ENCODE results near the gene SARNP. TPM values are rescaled to one million over a fixed set of nuclear protein-coding genes. Genes with fewer than 3 reads are reported as not detected.

SARNP gene
- total RNA-seq, 1 donor: 53.6 TPM

- Histone ChIP-seq H3K4me3 (ENCODE audit: insufficient read depth, low read length) (no peak overlapping the region), H3K36me3 (ENCODE audit: insufficient read depth, low read length) (peaks cover 16% of the 10 kb centered on the region), H3K4me1 (ENCODE audit: insufficient read depth, low read length) (peaks cover 23% of the 10 kb centered on the region), H3K4me2 (ENCODE audit: insufficient read depth, low read length) (no peak overlapping the region), H2AFZ (ENCODE audit: low read length) (no peak overlapping the region), H3K27me3 (ENCODE audit: insufficient read depth, low read length) (no peaks in the 10 kb centered on the region), H3K79me2 (ENCODE audit: insufficient read depth, low read length) (peaks cover 39% of the 10 kb centered on the region), H4K20me1 (ENCODE audit: insufficient read depth, low read length) (no peaks in the 10 kb centered on the region), H3K9me3 (ENCODE audit: low read depth, low read length) (no peaks in the 10 kb centered on the region), H3K27ac (ENCODE audit: low read depth, low read length) (no peak overlapping the region)
- peak; percentile 62 for DNase-seq (ENCODE audit: insufficient read length, low spot score, missing footprints)
- TF ChIP-seq, protein P1, sequence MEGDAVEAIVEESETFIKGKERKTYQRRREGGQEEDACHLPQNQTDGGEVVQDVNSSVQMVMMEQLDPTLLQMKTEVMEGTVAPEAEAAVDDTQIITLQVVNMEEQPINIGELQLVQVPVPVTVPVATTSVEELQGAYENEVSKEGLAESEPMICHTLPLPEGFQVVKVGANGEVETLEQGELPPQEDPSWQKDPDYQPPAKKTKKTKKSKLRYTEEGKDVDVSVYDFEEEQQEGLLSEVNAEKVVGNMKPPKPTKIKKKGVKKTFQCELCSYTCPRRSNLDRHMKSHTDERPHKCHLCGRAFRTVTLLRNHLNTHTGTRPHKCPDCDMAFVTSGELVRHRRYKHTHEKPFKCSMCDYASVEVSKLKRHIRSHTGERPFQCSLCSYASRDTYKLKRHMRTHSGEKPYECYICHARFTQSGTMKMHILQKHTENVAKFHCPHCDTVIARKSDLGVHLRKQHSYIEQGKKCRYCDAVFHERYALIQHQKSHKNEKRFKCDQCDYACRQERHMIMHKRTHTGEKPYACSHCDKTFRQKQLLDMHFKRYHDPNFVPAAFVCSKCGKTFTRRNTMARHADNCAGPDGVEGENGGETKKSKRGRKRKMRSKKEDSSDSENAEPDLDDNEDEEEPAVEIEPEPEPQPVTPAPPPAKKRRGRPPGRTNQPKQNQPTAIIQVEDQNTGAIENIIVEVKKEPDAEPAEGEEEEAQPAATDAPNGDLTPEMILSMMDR (IDR thresholded peaks at IDR 0.05; ENCODE audit: extremely low read depth, low read depth, low read length): no peak
Measured at GRCh38 chr12:55827806-55828205, 10.3 kb upstream of the SARNP start.

GRCh38 chr12:55824726-55825125 is 7.2 kb upstream of the SARNP start:
- H3K4me2 ChIP-seq (ENCODE audit: insufficient read depth, low read length): no peak overlapping the region
- H3K4me1 ChIP-seq (ENCODE audit: insufficient read depth, low read length): peaks cover 12% of the 10 kb centered on the region
- no peaks in the 10 kb centered on the region for H4K20me1 ChIP-seq (ENCODE audit: insufficient read depth, low read length)
- no peak overlapping the region for H3K4me3 ChIP-seq (ENCODE audit: insufficient read depth, low read length)
- no peaks in the 10 kb centered on the region for H3K27me3 ChIP-seq (ENCODE audit: insufficient read depth, low read length)
- no peak for DNase-seq (ENCODE audit: insufficient read length, low spot score, missing footprints)
- TF ChIP-seq, protein P1 (IDR thresholded peaks at IDR 0.05; ENCODE audit: extremely low read depth, low read depth, low read length): no peak
- no peak overlapping the region for H2AFZ ChIP-seq (ENCODE audit: low read length)
- H3K9me3 ChIP-seq (ENCODE audit: low read depth, low read length): no peaks in the 10 kb centered on the region
- H3K79me2 ChIP-seq (ENCODE audit: insufficient read depth, low read length): peaks cover 36% of the 10 kb centered on the region
- no peak overlapping the region for H3K27ac ChIP-seq (ENCODE audit: low read depth, low read length)
- H3K36me3 ChIP-seq (ENCODE audit: insufficient read depth, low read length): peaks cover 47% of the 10 kb centered on the region

DNA sequence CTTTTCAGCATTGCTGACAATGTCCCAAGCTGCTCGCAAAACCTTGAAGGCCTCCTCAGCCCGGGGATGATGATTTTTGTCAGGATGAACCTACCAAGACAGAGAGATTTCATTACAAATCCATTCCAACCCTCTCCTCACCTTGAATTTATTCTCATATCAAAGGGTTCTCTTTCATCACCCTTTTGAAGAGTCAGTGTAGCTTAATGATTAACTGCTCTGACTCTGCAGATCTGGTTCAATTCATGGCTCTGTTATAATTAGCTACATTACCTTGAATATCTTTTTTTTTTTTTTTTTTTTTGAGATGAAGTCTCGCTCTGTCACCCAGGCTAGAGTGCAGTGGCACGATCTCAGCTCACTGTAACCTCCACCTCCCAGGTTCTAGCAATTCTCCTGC is 5.9 kb upstream of the SARNP start:
- TF ChIP-seq, protein P1 (IDR thresholded peaks at IDR 0.05; ENCODE audit: extremely low read depth, low read depth, low read length): no peak
- no peak for DNase-seq (ENCODE audit: insufficient read length, low spot score, missing footprints)
- peaks cover 41% of the 10 kb centered on the region for H3K79me2 ChIP-seq (ENCODE audit: insufficient read depth, low read length)
- H3K36me3 ChIP-seq (ENCODE audit: insufficient read depth, low read length): peaks cover 50% of the 10 kb centered on the region
- H3K4me3 ChIP-seq (ENCODE audit: insufficient read depth, low read length): no peak overlapping the region
- no peak overlapping the region for H3K27ac ChIP-seq (ENCODE audit: low read depth, low read length)
- H3K27me3 ChIP-seq (ENCODE audit: insufficient read depth, low read length): no peaks in the 10 kb centered on the region
- no peak overlapping the region for H2AFZ ChIP-seq (ENCODE audit: low read length)
- H3K4me2 ChIP-seq (ENCODE audit: insufficient read depth, low read length): no peak overlapping the region
- no peaks in the 10 kb centered on the region for H3K9me3 ChIP-seq (ENCODE audit: low read depth, low read length)
- H3K4me1 ChIP-seq (ENCODE audit: insufficient read depth, low read length): peaks cover 18% of the 10 kb centered on the region
- H4K20me1 ChIP-seq (ENCODE audit: insufficient read depth, low read length): no peaks in the 10 kb centered on the region

DNA sequence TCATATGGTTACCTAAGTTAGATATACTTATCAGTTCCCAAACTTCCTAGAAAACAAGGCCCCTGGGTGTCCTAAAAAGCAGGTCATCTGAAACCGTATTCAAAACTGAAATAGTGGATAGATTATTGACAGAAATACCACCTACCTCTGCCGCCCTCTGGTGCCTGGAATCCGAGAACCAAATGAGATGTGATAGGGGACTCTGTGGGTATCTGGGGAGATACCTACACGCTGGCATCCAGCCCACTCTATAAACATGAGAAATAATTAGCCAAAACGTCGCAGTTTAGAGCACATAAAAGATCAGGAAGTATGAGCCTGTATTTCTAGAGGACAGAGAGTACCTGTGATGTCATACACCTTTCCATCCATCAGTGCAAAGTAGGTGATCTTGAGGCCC is 4.7 kb upstream of the SARNP start:
- H3K9me3 ChIP-seq (ENCODE audit: low read depth, low read length): no peaks in the 10 kb centered on the region
- H3K4me2 ChIP-seq (ENCODE audit: insufficient read depth, low read length): no peak overlapping the region
- TF ChIP-seq, protein P1 (IDR thresholded peaks at IDR 0.05; ENCODE audit: extremely low read depth, low read depth, low read length): peak; percentile 30
- peaks cover 36% of the 10 kb centered on the region for H3K79me2 ChIP-seq (ENCODE audit: insufficient read depth, low read length)
- no peak overlapping the region for H2AFZ ChIP-seq (ENCODE audit: low read length)
- H3K4me3 ChIP-seq (ENCODE audit: insufficient read depth, low read length): no peak overlapping the region
- H3K27ac ChIP-seq (ENCODE audit: low read depth, low read length): no peak overlapping the region
- H4K20me1 ChIP-seq (ENCODE audit: insufficient read depth, low read length): no peaks in the 10 kb centered on the region
- peaks cover 44% of the 10 kb centered on the region for H3K36me3 ChIP-seq (ENCODE audit: insufficient read depth, low read length)
- no peak for DNase-seq (ENCODE audit: insufficient read length, low spot score, missing footprints)
- H3K27me3 ChIP-seq (ENCODE audit: insufficient read depth, low read length): no peaks in the 10 kb centered on the region
- peaks cover 12% of the 10 kb centered on the region for H3K4me1 ChIP-seq (ENCODE audit: insufficient read depth, low read length)
